HG03097 (cell line): Measurements from ENCODE around the gene ELAVL1.
"Not testable (repeated sequence)": the region's sequence is repeated elsewhere in the genome, so short reads cannot be mapped to it uniquely, and the experiment has no call there.

Experiments
- ATAC-seq: cut with Tn5 transposase; IDR thresholded peaks from one replicate; pipeline ENCODE4 v1.9.1; 2021; ENCODE audit not compliant: unreplicated experiment, low FRiP score

The ELAVL1 gene

DNA sequence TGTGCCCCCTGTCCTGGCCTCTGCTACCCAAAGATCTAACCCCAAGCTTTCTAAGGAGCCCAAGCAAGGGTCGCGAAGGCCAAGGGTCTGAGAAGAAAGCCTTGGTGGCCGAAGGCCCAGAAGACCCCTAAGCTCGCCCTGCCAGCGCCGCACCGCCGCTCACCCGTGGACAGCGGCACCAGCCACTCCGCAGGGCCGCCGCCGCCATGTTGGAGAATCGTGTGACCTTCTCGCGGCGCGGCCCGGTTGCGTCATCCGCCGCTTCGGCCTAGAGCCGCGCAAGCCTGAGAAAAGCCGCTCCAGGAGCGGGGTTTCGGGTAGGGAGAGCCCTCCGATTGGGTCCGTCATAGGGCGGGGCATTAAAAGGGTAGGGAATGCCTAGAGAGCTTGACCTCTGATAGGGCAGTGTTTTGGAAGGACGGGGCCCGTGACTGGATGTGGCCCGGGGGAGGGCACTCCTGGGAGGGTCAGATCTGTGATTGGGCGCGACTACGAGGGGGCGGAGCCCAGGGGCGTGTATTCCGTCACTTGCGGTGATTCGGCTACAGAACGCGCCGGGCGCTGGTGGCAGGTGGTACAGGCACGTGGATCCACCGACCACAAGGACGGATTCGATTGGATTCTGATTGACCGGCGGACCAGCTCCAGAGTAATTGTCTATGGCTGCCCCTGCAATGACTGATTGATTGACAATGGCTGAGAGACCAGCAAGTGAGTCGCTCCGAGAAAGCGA is 61.8 kb downstream of the ELAVL1 start, which contains the start of gene TIMM44:
Gene TIMM44 (minus strand): TSS at position 223 of the 733 bp plus-strand sequence. CDS start 15 bp downstream, at position 208.
- peak; percentile 90 for ATAC-seq

DNA sequence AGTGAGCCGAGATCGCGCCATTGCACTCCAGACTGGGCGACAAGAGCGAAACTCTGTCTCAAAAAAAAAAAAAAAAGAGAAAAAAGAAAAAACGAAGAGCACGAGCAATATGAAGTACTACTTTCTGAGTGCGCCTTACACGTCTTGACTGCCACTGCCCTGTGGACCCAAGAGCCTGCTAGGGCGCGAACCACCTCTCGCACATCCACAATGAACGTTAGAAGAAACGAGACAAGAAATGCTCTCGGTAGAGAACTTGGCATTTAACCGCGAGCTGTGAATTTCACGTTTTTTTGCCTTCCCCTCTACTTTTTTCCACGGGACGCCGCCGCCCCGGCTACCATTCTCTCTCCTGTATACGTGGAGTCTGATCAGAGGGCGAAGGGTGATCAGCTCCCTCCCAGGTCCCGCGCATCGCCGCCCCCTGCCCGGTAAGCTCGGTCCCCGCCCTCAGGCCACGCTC is 62.4 kb downstream of the ELAVL1 start:
- ATAC-seq, result no peak

DNA sequence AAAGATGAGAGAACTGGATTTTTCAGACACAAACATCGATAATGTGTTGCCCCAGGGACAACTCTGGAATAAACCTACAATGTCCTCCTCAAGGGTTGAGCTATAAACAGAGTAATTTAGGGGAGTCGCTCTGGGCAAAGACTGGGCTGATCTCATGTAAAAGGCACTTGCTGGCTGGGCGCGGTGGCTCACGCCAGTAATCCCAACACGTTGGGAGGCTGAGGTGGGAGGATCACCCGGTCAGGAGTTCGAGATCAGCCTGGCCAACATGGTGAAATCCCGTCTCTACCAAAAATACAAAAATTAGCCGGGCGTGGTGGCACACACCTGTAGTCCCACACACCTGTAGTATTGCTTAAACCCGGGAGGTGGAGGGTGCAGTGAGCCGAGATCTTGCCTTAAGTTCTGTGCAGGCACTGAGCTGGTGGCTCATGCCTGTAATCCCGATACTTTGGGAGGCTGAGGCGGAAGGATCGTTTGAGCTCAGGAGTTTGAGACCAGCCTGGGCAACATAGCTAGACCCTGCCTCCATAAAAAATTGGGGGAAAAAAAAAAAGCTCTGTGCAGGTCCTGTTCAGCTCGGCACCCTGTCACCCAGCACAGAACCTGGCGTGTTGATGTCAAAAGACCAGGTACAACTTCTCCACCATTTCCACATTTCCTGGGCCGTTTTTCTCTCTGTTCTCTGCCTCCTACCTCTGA is 63.4 kb downstream of the ELAVL1 start:
- ATAC-seq, result no peak

DNA sequence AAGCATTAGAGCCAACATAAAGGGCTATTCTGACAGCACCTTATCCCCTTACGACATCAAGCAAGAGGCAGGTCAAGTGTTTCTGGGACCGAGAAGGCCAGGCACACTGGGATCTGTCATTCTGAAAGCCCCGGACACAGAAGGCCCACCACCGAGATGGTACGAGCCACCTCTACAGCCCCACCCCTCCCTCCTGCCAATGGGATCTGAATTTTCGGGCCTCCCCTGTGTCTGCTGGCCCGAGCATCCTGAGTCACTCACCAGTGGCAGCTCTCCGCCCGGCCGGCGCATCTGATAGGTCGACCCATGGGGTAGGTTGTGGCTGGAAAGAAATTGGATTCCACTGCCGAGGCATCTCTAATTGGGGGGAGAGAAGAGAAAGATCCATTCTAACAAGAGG is 64.6 kb downstream of the ELAVL1 start:
- ATAC-seq, result no peak

DNA sequence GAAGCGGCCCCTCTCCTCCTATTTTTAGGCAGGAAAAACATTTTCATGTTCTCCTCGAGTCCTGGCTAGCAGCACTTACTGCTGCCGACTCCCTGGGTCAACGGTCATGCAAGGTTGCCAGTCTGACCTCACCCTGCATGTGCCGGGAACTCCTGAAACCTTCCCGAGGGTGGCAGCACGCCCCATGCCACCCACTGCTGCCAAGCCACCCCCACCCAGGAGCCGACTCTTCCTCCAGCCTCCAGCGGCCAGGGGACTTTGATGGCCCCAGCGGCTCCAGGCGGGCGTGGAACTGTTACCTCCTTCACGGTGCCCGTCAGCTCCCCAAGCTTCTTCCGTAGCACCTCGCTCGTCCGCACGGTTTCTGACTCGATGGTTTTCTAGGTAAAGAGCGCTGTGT is 70.7 kb downstream of the ELAVL1 start:
- no peak for ATAC-seq

DNA sequence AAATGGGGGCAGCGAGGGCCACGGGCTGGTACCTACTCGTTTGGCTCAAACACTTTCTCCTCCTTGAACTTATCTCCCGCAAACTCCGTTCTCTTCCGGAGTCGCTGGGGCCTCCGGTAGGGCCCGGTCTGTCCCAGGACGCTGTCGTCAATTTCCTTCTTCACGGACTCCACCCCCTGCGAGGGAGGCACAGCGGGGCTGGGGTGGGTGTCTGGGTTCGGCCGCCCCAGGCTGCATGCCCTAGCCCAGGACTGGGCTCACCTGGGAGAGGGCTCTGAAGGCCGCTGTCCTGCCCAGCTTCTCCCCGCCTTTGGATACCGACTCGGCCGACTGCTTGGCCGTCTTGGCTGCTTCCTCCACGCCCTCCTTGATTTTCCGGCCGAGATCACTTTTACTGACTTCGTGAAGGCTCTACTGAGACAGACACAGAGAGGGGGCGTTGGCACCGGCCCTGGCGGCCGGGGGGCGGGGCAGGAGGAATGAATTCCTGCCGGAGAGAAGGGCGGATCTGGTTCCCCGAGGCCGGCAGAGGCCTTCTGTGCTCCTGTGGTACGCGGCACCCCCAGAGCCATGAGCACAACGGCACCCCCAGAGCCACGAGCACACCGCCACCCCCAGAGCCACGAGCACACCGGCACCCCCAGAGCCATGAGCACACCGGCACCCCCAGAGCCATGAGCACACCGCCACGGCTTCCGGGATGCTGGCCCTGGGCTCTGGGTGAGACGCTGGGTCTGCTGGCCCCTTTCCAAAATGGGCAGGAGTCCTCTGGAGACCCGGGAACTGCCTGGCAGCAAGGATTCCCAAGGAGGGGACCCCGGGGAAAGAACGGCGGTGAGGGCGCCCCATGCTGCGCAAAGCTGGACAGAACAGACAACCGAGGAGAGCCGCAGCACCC is 71.4 kb downstream of the ELAVL1 start:
- ATAC-seq, result no peak

DNA sequence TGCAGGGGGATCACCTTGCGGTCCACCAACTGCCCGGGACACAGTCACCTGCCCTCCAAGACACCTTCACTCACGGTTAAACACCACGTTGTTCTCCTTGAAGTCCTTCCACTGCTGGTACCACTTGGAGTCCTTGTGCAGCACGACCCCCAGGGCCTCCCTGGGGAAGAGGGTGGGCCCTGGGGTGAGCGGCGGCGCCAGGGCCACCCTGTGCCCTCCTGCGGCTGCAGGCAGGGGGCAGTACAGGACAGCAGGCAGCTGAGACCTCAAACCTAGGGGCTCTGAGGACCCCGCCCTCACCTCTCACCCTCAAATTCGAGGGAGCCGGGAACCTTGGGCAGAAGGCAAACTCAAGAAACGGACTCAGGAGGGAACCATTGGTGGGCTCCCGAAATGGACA is 72.0 kb downstream of the ELAVL1 start:
- ATAC-seq, result no peak

DNA sequence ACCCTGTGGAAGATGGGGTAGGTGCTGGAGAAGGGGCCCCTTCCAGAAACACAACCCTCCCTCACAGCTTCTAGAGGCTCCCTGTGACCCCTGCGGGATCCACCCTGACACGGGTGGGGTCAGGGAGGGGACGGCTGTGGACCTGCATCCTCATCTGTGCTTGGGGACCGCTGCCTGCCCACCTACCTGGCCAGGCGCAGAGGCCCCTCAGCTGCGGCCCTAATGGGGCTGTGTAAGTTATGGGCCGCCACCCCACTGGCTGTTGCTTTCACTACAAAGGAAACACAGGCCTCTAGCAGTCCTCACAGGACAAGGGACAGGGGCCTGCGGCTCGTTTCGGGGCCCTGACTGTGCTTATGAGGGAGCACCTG is 72.5 kb downstream of the ELAVL1 start:
- ATAC-seq, result no peak

DNA sequence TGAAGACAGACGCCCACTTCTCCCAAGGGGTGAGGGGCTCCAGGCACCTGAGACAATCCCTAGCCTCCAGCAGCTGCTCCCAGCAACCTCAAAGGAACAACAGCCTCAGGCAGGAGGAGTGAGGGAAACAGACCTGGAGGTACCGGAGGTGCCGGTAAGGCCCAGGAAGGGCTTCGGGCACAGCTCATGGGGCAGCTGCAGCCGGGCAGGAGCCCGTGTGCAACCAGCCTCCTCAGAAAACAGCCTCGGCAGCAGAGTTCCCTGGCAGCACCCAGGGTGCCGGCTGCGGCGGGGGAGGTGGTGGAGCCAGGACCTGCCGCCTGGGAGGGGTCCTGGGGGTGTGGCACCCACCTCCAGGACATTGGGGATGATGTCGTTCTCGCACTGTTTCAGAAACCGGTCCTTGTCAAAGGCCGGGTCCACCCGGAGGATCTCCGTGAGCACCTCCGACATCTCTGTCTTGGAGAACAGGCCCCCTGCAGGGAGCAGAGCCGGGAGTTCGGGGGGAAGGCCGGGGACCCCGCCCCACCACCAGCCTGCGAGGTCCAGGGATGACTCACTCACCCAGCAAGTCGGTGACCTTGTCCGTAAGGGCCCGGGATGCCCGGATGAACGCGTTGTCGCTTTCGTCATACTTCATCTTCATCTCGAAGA is 73.0 kb downstream of the ELAVL1 start:
- ATAC-seq, result no peak

DNA sequence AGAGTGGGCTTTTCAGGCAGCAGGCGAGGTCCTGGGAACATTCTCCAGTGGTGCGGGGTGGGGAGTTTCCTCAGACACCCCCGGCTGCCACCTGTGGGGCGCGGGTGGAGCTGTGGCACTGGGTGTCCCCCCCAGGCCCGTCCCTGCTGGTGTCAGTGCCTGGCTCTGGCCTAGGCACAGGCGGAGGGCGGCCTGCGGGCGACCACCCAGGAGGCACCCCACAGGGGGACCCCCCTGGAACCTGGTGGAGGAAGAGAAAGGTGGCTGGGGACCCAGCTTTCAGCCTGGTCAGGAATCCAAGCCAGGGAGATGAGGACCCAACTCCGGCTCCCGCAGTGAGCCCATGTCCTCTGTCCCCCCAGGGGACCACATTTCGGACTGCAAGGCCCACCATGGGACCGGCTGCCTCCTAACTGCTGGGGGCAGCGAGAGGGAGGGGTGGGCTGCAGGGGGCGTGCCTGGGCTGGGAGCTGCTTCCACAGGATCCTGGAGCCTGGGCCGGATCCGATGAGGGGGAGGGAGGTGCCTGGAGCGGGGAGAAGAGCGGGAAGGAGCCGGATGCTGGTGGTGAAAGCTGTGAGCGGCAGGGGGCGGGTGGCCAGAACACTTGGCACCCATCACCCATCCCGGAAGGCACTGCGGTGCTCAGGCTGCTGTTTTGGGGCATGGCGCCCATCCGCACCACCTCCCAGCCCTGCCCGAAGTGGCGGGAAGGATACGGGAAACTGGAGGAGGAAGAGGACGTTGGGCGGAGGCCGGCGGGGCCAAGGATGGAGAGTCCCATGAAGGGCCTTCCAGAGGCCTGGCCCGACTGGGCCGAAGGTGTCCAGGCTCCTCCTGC is 74.0 kb downstream of the ELAVL1 start:
- no peak for ATAC-seq

DNA sequence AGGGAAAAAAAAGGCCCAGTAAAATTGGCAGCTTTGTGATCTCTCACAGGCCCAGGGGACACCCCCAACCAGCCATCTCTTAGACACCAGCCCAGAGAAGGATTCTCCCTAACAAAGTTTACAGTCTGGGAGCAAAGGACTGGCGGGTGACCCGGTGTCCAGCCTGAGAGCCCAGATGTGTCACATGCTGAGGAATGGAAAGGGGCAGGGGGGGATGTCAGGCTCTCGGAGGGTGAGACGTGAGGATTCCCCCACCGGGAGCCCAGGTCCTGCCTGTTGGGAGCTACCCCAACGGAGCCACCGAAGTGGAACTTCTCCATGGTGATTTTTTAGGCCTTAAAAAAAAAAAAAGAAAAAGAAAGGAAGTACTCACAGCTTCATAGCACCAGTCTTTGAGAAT is 74.7 kb downstream of the ELAVL1 start:
- ATAC-seq, result no peak

DNA sequence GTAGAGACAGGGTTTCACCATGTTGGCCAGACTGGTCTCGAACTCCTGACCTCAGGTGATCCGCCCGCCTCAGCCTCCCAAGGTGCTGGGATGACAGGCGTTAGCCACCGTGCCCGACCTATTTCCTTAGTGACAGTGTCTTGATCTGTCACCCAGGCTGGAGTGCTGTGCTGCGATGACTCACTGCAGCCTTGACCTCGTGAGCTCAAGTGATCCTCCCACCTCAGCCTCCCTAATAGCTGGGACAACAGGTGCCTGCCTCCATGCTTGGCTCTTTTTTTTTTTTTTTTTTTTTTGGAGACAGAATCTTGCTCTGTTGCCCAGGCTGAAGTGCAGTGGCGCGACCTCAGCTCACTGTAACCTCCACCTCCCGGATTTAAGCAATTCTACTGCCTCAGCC is 75.4 kb downstream of the ELAVL1 start:
- not testable (repeated sequence) for ATAC-seq

DNA sequence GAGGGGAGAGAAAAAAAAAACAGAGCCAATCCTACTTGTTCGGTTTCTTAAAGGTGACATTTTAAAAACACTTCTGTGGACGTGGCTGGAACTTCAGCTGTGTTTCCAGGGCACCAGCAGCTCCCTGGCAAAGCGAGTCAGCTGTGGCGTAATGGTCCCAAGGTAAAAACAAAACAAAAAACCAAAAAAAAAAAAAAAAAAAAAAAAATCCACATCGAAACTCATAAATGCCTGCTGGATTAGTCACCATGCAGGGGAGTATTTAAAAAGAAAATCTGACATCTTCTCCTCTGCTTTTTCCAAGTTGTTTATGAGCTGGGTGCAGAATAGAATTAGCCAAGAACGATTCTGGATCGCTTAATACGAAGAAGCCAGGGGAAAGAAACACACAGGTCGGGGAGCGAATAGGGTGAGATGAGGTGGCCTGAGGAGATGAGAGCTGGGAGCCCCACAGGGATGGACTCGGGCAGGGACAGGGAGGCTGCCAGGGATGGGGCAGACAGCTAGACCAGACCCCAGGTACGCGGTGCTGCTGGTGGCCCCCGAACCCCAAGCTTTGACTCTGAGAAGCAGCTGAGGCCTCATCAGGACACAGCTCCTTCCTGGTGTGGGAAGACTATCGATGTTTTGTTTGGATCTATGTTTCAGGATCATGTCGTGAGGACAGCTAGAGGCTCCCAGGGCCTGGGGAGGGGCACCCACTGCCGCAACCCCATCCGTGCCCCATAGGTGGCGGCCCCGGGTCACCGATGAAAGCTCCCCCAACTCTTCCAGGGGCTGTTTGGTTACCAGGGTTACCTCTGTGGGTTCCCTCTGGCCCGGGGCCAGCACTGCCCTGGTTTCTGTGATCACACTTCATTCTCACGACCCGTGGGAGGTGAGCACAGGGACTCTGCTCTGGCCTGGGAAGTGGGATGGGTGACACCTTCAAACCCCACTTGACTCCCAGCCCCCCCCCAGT is 76.4 kb downstream of the ELAVL1 start:
- ATAC-seq, result no peak

DNA sequence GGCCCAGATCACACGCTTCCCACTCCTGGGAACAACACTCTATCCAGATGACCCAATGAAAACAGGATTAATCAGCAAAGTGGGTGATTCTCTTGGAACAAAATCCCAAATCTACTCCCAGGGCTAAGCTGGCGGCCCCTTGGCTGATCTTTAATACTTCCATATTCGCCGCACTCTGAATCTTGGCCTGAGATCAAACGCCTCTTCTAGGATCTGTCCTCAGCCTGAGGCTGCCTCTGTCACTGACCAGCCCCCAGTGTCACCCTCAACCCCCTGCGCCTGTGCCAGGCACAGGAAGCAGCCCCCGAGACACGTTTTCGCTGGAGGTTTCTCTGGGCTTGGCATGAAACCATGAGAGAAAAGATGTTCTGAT is 77.1 kb downstream of the ELAVL1 start:
- ATAC-seq, result no peak

DNA sequence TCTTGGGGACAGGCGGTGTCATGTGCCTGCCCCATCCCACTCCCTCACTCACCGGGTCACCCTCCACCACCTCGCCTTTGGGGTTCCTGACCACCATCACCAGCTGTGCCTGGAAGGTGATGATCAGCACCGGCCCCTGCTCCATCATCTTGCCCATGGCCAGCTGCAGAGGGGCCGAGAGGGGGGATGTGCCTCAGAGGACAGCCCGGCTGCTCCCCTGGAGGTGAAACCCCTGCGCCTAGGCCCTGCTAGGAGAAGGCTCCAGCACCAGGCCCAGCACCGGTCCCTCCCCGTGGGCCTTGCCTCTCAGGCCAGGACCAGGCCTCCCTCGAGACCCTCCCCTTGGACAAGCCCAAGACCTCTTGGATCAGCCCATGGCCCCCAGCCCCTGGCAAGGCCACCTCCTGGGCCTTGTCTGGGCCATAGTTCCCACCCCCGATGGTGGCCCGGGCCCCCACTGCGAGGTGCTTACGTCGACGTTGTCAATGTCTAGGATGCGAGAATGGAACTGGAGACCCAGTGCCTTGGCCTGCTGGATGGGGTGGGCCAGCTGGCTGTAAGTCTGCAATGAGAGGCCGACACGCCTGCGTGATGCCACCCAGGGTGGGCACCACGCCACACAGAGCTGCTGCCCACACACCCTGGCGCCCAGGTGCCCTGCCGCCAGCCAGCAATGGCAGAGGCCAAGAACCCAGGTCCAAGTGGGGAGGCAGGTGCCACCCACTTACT is 77.7 kb downstream of the ELAVL1 start:
- no peak for ATAC-seq

DNA sequence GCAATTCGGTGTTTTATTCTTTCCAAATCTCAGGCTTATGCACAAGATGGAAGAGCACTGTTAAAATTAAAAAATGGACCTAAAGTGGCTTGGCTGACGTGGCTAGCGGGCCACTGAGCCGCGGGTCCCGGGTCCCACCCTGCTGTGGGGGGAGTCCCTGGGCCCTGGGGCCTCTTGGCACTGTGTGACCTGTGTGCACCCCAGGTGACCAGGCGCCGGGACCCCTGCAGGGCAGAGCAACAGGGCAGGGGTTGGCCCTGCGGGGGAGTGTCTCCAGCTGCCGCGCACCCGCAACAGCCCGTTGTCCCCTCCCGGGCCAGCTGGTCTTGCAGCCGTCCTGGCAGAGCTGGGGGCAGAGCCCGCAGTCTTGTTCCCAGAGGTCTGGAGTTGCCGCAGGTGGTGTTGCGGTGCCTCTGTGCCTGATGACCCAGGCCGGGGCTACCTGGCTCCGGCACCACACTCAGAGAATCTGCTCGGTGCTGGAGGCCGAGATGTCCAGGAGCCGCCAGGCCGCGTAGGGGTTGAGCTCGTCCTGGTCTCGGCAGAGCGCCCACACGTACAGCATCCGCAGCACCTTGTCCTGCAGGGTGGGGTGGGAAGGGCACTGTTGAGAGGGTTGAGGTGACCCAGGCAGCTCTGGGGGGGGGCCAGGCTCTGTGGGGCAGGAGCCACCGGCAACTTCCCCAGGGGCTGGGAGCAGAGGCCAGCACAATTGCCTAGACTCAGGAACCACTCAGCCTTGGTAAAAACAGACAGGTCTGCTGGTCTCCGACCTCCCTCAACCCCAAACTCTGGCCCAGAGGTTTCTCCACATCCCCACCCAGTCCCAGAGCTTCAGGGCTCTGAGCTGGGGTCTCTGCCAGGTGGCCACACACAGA is 78.5 kb downstream of the ELAVL1 start:
- ATAC-seq, result no peak
